NT2/D1 (cell line): ENCODE measurements around the gene TAS2R20.

ENCODE experiments used
- DNase-seq: peaks from one replicate; pipeline ENCODE4 v3.0.0-alpha.2; 2011; ENCODE audit warnings: low read depth, low spot score
- H3K27me3 ChIP-seq: 2 replicates; pipeline ENCODE4 v1.6.0; 2011; ENCODE audit warnings: mild to moderate bottlenecking; ENCODE audit not compliant: insufficient read length, insufficient read depth
- H3K36me3 ChIP-seq: 2 replicates; pipeline ENCODE4 v1.6.1; 2011; ENCODE audit warnings: mild to moderate bottlenecking, low read length, mixed read lengths; ENCODE audit not compliant: insufficient read depth, insufficient read length
- H3K4me1 ChIP-seq: 2 replicates; pipeline ENCODE4 v1.5.1; 2011; ENCODE audit not compliant: insufficient read depth, insufficient read length
- H3K4me3 ChIP-seq: 2 replicates; pipeline ENCODE4 v1.5.1; 2011; ENCODE audit warnings: low read depth; ENCODE audit not compliant: insufficient read length
- H3K9ac ChIP-seq: 2 replicates; pipeline ENCODE4 v1.6.0; 2011; ENCODE audit warnings: low read depth; ENCODE audit not compliant: insufficient read length
- H3K9me3 ChIP-seq: 2 replicates; pipeline ENCODE4 v1.5.1; 2011; ENCODE audit warnings: mild to moderate bottlenecking, low read length; ENCODE audit not compliant: insufficient read depth
- SUZ12 ChIP-seq: IDR thresholded peaks from 2 replicates; pipeline ENCODE4 v1.6.1; 2011; ENCODE audit not compliant: insufficient read length, insufficient read depth; ENCODE audit errors: extremely low read depth
- YY1 ChIP-seq: IDR thresholded peaks from 2 replicates; pipeline ENCODE4 v1.6.1; 2011; ENCODE audit not compliant: insufficient read length, insufficient read depth
- ZNF274 ChIP-seq: IDR thresholded peaks from 2 replicates; pipeline ENCODE4 v1.6.1; 2011; ENCODE audit warnings: mild to moderate bottlenecking, low read depth, low read length

Gene TAS2R20

DNA sequence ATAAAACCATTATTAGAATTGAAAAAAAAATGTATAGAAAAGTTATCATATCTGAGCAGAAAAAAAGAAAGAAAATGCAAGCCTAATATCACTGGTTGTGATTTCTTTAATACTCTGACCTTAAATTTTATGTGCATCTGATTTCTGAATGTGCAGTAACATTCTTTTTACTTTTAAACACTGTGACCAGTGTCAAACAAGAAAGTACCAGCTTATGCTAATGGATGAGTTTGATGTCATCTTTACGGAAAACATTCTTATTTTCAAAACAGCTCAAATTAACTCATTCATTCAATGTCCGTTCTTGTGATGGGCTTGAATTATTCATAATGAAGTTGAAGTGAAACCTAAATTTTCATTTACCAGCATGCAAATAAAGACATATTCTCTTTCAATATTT, 11.3 kb downstream of the TAS2R20 start, which contains the start of gene TAS2R50:
Gene TAS2R50 (minus strand): TSS at position 101 of the 400 bp plus-strand sequence. CDS start 52 bp downstream, at position 49.
- no peaks in the 10 kb centered on the region for H3K36me3 ChIP-seq
- H3K4me3 ChIP-seq = no peak within 1 kb of the TSS
- H3K4me1 ChIP-seq = no peaks in the 10 kb centered on the region
- DNase-seq = no peak
- no peaks in the 10 kb centered on the region for H3K9me3 ChIP-seq
- H3K9ac ChIP-seq = no peak within 1 kb of the TSS
- H3K27me3 ChIP-seq = no peaks in the 10 kb centered on the region
- no peak for TF ChIP-seq ZNF274
- TF ChIP-seq SUZ12 = no peak
- TF ChIP-seq YY1 = no peak

DNA sequence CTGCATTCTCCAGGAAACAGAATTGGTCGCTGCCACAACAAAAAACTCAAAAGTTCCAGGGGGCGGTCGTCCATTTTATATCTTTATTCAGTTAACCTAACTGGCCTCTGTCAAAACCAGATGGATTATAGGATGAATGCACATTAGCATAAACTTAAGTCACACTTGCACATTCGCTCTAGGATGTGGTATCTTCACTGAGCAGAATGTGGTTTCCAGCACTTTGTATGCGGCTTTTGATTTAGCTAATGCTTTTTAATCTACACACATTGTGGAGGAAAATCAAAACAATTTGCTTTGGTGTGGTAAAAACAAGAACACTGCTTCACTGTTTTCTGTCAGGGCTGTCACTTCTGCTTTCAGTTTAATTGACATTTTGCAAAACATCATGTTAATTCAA, 15.9 kb downstream of the TAS2R20 start:
- no peak for DNase-seq
- H3K36me3 ChIP-seq = no peaks in the 10 kb centered on the region
- H3K27me3 ChIP-seq = no peaks in the 10 kb centered on the region
- H3K4me1 ChIP-seq = no peaks in the 10 kb centered on the region
- no peak overlapping the region for H3K9ac ChIP-seq
- H3K9me3 ChIP-seq = 0 out of 2 replicates have a peak, but pooled peaks cover 4% of the 10 kb centered on the region
- H3K4me3 ChIP-seq = no peak overlapping the region
- TF ChIP-seq ZNF274 (no peak), YY1 (no peak), SUZ12 (no peak)

GRCh38 chr12:10974965-10975364, 23.1 kb downstream of the TAS2R20 start:
- H3K4me1 ChIP-seq = no peaks in the 10 kb centered on the region
- TF ChIP-seq SUZ12 = no peak
- no peak for TF ChIP-seq ZNF274
- no peak for TF ChIP-seq YY1
- no peaks in the 10 kb centered on the region for H3K27me3 ChIP-seq
- 0 out of 2 replicates have a peak, but pooled peaks cover 4% of the 10 kb centered on the region for H3K9me3 ChIP-seq
- H3K4me3 ChIP-seq = no peak overlapping the region
- H3K36me3 ChIP-seq = no peaks in the 10 kb centered on the region
- H3K9ac ChIP-seq = no peak overlapping the region
- peak; percentile 51 for DNase-seq

GRCh38 chr12:10968765-10969456, 29.2 kb downstream of the TAS2R20 start:
- DNase-seq = no peak
- Histone ChIP-seq H3K4me1 (no peaks in the 10 kb centered on the region), H3K36me3 (no peaks in the 10 kb centered on the region), H3K27me3 (no peaks in the 10 kb centered on the region), H3K9ac (no peak overlapping the region), H3K9me3 (no peaks in the 10 kb centered on the region), H3K4me3 (no peak overlapping the region)
- TF ChIP-seq ZNF274 = no peak
- TF ChIP-seq YY1 = no peak
- TF ChIP-seq SUZ12 = no peak

DNA sequence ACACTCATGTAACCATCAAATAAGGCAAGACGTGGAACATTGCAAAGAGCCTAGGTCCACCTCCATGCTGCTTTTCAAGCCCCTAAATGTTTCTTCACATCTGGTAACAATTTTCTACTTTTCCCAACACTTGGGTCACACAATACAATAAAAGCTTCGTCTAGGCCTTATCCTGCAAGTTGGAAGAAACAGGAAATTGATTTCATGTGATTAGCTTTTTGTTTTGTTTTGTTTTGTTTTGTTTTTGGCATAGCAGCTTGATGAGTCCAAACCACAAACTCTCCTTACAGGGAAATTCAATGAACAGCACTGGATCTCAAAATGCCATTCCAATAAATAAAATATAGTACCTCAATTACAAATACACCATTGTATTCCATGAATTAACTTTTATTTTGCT, 30.7 kb downstream of the TAS2R20 start:
- H3K9me3 ChIP-seq = no peaks in the 10 kb centered on the region
- TF ChIP-seq ZNF274 (no peak), SUZ12 (no peak), YY1 (no peak)
- DNase-seq = no peak
- H3K4me3 ChIP-seq = no peak overlapping the region
- H3K4me1 ChIP-seq = no peaks in the 10 kb centered on the region
- H3K9ac ChIP-seq = no peak overlapping the region
- H3K27me3 ChIP-seq = no peaks in the 10 kb centered on the region
- H3K36me3 ChIP-seq = no peaks in the 10 kb centered on the region

- no peaks in the 10 kb centered on the region for H3K9me3 ChIP-seq
- H3K4me3 ChIP-seq = no peak overlapping the region
- TF ChIP-seq SUZ12 = no peak
- no peak for TF ChIP-seq YY1
- no peak for TF ChIP-seq ZNF274
- H3K4me1 ChIP-seq = no peaks in the 10 kb centered on the region
- no peaks in the 10 kb centered on the region for H3K27me3 ChIP-seq
- H3K9ac ChIP-seq = no peak overlapping the region
- no peak for DNase-seq
- H3K36me3 ChIP-seq = peaks cover 4% of the 10 kb centered on the region
These were observed 31.8 kb downstream of the TAS2R20 start for GRCh38 chr12:10966314-10966713.

- H3K36me3 ChIP-seq = peaks cover 6% of the 10 kb centered on the region
- H3K27me3 ChIP-seq = no peaks in the 10 kb centered on the region
These were observed 32.6 kb downstream of the TAS2R20 start for GRCh38 chr12:10965476-10965875.

More at GRCh38 chr12:10965476-10965875, 32.6 kb downstream of the TAS2R20 start:
- H3K4me1 ChIP-seq = no peaks in the 10 kb centered on the region
- H3K9ac ChIP-seq = no peak overlapping the region
- DNase-seq = no peak
- TF ChIP-seq SUZ12 (no peak), YY1 (no peak), ZNF274 (no peak)
- H3K4me3 ChIP-seq = no peak overlapping the region
- no peaks in the 10 kb centered on the region for H3K9me3 ChIP-seq
